PC-9 (cell line): Measurements from ENCODE around the gene LRRC32. TPM values are rescaled to one million over a fixed set of nuclear protein-coding genes. Genes with fewer than 3 reads are reported as not detected.
"Not testable (repeated sequence)": the region's sequence is repeated elsewhere in the genome, so short reads cannot be mapped to it uniquely, and the experiment has no call there.

ENCODE experiments used
- BruUV-seq: library from RNA; stranded (reverse); fragments of 400-500 nt; replicated peaks from 2 replicates; lab custom pipeline; 2021; lab: Mats Ljungman, UMichigan
- CTCF ChIA-PET: fragments of 300-600 bp; sonication (Branson Sonifier 250); formaldehyde crosslinking; loops from one replicate; lab custom pipeline; 2022; ENCODE audit warnings: antibody characterized with exemption; lab: Charles Lee
- POLR2A ChIA-PET: fragments of 300-600 bp; sonication (Branson Sonifier 250); formaldehyde crosslinking; loops from one replicate; lab custom pipeline; 2022; ENCODE audit warnings: antibody characterized with exemption; ENCODE audit not compliant: unreplicated experiment; lab: Charles Lee
- DNase-seq, 2 experiments: peaks; one replicate each; pipeline versions ENCODE4 v3.0.0 to v3.0.0-alpha.2; 2015 to 2022; ENCODE audit warnings: mixed read lengths in 1 of 2
- H2AFZ ChIP-seq: fragments of 200-600 bp; sonication (generic); 2 replicates; pipeline ENCODE4 v1.8.1; 2017; ENCODE audit warnings: antibody characterized with exemption
- H3F3A ChIP-seq: fragments of 200-600 bp; sonication (generic); 2 replicates; pipeline ENCODE4 v1.8.1; 2017; ENCODE audit warnings: antibody characterized with exemption, mild to moderate bottlenecking, low read depth; ENCODE audit not compliant: insufficient read depth
- H3K27ac ChIP-seq: fragments of 200-600 bp; sonication (generic); 2 replicates; pipeline ENCODE4 v1.6.1; 2016; ENCODE audit warnings: mixed run types
- H3K27me3 ChIP-seq: fragments of 200-600 bp; sonication (generic); 2 replicates; pipeline ENCODE4 v1.6.1; 2016; ENCODE audit warnings: low read depth, mixed run types; ENCODE audit not compliant: insufficient read depth
- H3K36me3 ChIP-seq: fragments of 200-600 bp; sonication (generic); 2 replicates; pipeline ENCODE4 v1.6.1; 2016; ENCODE audit warnings: low read depth, mixed run types
- H3K4me1 ChIP-seq: fragments of 200-600 bp; sonication (generic); replicated peaks from 2 replicates; pipeline ENCODE4 v1.6.1; 2016; ENCODE audit warnings: mixed run types; ENCODE audit not compliant: insufficient read depth
- H3K4me2 ChIP-seq: fragments of 200-600 bp; sonication (generic); 2 replicates; pipeline ENCODE4 v1.6.1; 2017; ENCODE audit warnings: mixed run types
- H3K4me3 ChIP-seq: fragments of 200-600 bp; sonication (generic); 2 replicates; pipeline ENCODE4 v1.6.1; 2016; ENCODE audit warnings: mixed run types
- H3K79me2 ChIP-seq: fragments of 200-600 bp; sonication (generic); 2 replicates; pipeline ENCODE4 v1.6.1; 2017; ENCODE audit warnings: low read depth, mixed run types
- H3K9me2 ChIP-seq: fragments of 200-600 bp; sonication (generic); 2 replicates; pipeline ENCODE4 v1.8.1; 2017; ENCODE audit warnings: mild to moderate bottlenecking; ENCODE audit not compliant: insufficient read depth
- H3K9me3 ChIP-seq: fragments of 200-600 bp; sonication (generic); 2 replicates; pipeline ENCODE4 v1.8.1; 2016; ENCODE audit warnings: low read depth; ENCODE audit not compliant: insufficient read depth
- H4K20me1 ChIP-seq: fragments of 200-600 bp; sonication (generic); 2 replicates; pipeline ENCODE4 v1.8.1; 2017; ENCODE audit not compliant: insufficient read depth
- EZH2 ChIP-seq: fragments of 200-600 bp; sonication (generic); IDR thresholded peaks from 2 replicates; pipeline ENCODE4 v1.8.0; 2017; ENCODE audit warnings: antibody characterized with exemption, low read depth
- intact Hi-C: fragments of 100-400 bp; cut with micrococcal nuclease; formaldehyde crosslinking; loops from one replicate; pipeline ENCODE4 v1.10.0; 2022; ENCODE audit not compliant: unreplicated experiment
- total RNA-seq: library from RNA; stranded (reverse); gene quantifications from 2 replicates; pipeline ENCODE4 v1.2.3, GENCODE V29; 2021
- TF ChIP-seq, protein P1 (sequence below): fragments of 200-600 bp; sonication (generic); conservative IDR thresholded peaks from 2 replicates; pipeline ENCODE4 v1.6.1; 2017; ENCODE audit warnings: mixed run types, antibody characterized with exemption, mild to moderate bottlenecking, moderate library complexity

The LRRC32 gene
- total RNA-seq, 1 experiment from 2014 or later: not detected

DNA sequence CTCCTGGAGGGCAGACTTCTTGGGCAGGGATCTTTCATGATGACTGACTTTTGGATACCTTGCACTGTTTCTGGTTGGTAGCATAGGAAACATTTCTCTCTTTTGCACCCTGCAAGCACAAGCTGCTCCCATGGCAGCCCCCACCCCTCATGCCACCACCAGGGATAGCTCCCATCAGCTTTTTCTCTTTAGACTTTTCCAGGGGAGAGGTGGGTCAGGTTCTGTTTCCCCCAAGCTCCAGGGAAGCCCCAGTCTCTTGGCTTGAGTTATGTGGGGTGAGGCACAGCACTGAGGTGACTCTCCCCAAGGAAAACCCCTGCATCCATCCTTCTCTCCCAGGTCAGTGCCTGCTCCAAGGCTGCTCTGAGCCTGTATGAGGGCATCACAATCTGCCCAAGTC lies 22.5 kb downstream of the LRRC32 start:
- DNase-seq: no peak
- H3K27ac ChIP-seq: no peak overlapping the region
- intact Hi-C loops: no loop called here
- no TSS peak for BruUV-seq
- ChIA-PET CTCF (no interaction called here), POLR2A (no interaction called here)
- no peaks in the 10 kb centered on the region for H3K36me3 ChIP-seq
- H3K79me2 ChIP-seq: no peaks in the 10 kb centered on the region
- no peak overlapping the region for H3K4me3 ChIP-seq
- H2AFZ ChIP-seq: no peak overlapping the region
- H3K4me1 ChIP-seq: no peaks in the 10 kb centered on the region
- no peak overlapping the region for H3K4me2 ChIP-seq
- H4K20me1 ChIP-seq: no peaks in the 10 kb centered on the region
- H3K9me3 ChIP-seq: no peaks in the 10 kb centered on the region
- H3K27me3 ChIP-seq: peaks cover 64% of the 10 kb centered on the region
- H3F3A ChIP-seq: no peaks in the 10 kb centered on the region
- TF ChIP-seq, protein P1, sequence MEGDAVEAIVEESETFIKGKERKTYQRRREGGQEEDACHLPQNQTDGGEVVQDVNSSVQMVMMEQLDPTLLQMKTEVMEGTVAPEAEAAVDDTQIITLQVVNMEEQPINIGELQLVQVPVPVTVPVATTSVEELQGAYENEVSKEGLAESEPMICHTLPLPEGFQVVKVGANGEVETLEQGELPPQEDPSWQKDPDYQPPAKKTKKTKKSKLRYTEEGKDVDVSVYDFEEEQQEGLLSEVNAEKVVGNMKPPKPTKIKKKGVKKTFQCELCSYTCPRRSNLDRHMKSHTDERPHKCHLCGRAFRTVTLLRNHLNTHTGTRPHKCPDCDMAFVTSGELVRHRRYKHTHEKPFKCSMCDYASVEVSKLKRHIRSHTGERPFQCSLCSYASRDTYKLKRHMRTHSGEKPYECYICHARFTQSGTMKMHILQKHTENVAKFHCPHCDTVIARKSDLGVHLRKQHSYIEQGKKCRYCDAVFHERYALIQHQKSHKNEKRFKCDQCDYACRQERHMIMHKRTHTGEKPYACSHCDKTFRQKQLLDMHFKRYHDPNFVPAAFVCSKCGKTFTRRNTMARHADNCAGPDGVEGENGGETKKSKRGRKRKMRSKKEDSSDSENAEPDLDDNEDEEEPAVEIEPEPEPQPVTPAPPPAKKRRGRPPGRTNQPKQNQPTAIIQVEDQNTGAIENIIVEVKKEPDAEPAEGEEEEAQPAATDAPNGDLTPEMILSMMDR: no peak
- TF ChIP-seq EZH2: no peak
- H3K9me2 ChIP-seq: no peaks in the 10 kb centered on the region

DNA sequence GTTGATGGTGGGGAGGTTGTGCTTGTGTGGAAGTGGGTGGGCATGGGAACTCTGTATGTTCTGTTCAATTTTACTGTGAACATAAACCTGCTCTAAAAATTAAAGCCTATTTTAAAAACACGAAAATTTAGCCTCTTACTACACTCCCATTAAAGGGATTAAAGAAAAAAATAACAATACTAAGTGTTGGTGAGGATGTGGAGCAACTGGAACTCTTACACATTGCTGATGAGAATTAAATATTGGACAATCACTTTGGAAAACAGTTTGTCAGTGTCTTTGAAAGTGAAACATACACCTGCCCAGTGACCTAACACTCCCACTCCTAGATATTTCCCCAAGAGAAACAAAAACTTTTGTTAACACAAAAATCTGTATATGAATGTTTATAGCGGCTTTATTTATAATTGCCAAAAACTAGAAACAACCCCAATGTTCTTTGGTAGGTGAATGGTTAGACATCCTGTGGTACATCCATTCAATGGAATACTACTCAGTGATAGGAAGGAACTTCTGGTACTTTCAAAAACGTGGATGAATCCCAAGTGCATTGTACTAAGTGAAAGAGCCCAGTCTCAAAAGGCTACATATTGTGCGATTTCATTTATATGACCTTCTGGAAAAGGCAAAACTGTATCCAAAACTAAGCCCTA lies 23.5 kb downstream of the LRRC32 start:
- Histone ChIP-seq H3K27ac (no peak overlapping the region), H3K9me2 (no peaks in the 10 kb centered on the region), H3K27me3 (peaks cover 75% of the 10 kb centered on the region), H3K79me2 (no peaks in the 10 kb centered on the region), H3K4me2 (no peak overlapping the region), H3F3A (no peaks in the 10 kb centered on the region), H2AFZ (no peak overlapping the region), H3K9me3 (no peaks in the 10 kb centered on the region), H4K20me1 (no peaks in the 10 kb centered on the region), H3K36me3 (no peaks in the 10 kb centered on the region), H3K4me3 (no peak overlapping the region), H3K4me1 (no peaks in the 10 kb centered on the region)
- intact Hi-C loops: no loop called here
- POLR2A ChIA-PET: no interaction called here
- no TSS peak for BruUV-seq
- TF ChIP-seq, protein P1: no peak
- TF ChIP-seq EZH2: no peak
- CTCF ChIA-PET: no interaction called here
- no peak for DNase-seq

DNA sequence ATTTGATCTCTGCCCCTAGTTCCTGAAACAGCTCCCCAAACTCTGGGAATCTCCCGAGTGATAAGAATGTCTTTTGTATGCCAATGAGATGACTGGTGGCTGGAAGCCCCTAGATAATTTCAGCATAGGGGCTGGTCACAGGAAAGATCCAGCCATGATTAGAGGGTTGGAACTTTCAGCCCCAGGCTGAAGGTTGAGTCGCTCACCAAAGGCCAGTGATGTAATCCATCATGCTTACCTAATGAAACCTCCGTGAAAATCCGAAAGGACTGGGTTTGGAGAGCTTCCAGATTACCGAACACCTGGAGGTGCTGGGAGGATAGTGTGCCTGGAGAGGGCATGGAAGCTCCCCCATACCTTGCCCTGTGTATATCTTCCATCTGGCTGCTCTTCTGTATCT lies 26.0 kb downstream of the LRRC32 start:
- H3K27me3 ChIP-seq: peaks cover 85% of the 10 kb centered on the region
- no peaks in the 10 kb centered on the region for H3K9me3 ChIP-seq
- no peaks in the 10 kb centered on the region for H3K4me1 ChIP-seq
- no peaks in the 10 kb centered on the region for H3K79me2 ChIP-seq
- H3K4me2 ChIP-seq: peak overlapping the region; percentile 32; the same call in 1 of the 2 replicates
- no peaks in the 10 kb centered on the region for H3F3A ChIP-seq
- no TSS peak for BruUV-seq
- H2AFZ ChIP-seq: no peak overlapping the region
- no peak overlapping the region for H3K27ac ChIP-seq
- H4K20me1 ChIP-seq: no peaks in the 10 kb centered on the region
- no peaks in the 10 kb centered on the region for H3K9me2 ChIP-seq
- ChIA-PET POLR2A (no interaction called here), CTCF (no interaction called here)
- DNase-seq: no peak
- no peak overlapping the region for H3K4me3 ChIP-seq
- TF ChIP-seq, protein P1: no peak
- TF ChIP-seq EZH2: no peak
- intact Hi-C loops: no loop called here
- H3K36me3 ChIP-seq: no peaks in the 10 kb centered on the region

DNA sequence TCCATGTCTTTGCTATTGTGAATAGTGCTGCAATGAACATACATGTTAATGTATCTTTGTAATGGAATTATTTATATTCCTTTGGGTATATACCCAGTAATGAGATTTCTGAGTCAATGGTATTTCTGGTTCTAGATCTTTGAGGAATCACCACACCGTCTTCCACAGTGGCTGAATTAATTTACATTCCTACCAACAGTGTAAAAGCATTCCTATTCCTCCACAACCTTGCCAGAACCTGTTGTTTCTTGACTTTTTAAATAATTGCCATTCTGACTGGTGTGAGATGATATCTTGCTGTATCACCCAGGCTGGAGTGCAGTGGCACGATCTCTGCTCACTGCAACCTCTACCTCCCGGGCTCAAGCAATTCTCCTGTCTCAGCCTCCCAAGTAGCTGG lies 26.8 kb downstream of the LRRC32 start:
- H3K9me3 ChIP-seq, H3K4me3 ChIP-seq, H3K27ac ChIP-seq, H3K79me2 ChIP-seq, H3K4me2 ChIP-seq, H3F3A ChIP-seq, H3K4me1 ChIP-seq, H4K20me1 ChIP-seq, POLR2A ChIA-PET, intact Hi-C loops, DNase-seq, H3K36me3 ChIP-seq, CTCF ChIA-PET, H3K9me2 ChIP-seq, H2AFZ ChIP-seq, BruUV-seq: not testable (repeated sequence)
- peaks cover 85% of the 10 kb centered on the region for H3K27me3 ChIP-seq
